HG02571 (cell line): ENCODE results near the gene CDK1.
"Not testable (repeated sequence)": the region's sequence is repeated elsewhere in the genome, so short reads cannot be mapped to it uniquely, and the experiment has no call there.

Experiments
- ATAC-seq: cut with Tn5 transposase; IDR thresholded peaks from one replicate; pipeline ENCODE4 v1.9.1; 2021; ENCODE audit warnings: mild to moderate bottlenecking, moderate library complexity; ENCODE audit not compliant: unreplicated experiment

CDK1 gene

GRCh38 chr10:60810437-60811182 lies 32.3 kb downstream of the CDK1 start:
- ATAC-seq = no peak

GRCh38 chr10:60816628-60817397 lies 38.5 kb downstream of the CDK1 start:
- ATAC-seq = peak; percentile 76

- ATAC-seq = no peak
Observed at GRCh38 chr10:60817398-60817805, 39.1 kb downstream of the CDK1 start.

DNA sequence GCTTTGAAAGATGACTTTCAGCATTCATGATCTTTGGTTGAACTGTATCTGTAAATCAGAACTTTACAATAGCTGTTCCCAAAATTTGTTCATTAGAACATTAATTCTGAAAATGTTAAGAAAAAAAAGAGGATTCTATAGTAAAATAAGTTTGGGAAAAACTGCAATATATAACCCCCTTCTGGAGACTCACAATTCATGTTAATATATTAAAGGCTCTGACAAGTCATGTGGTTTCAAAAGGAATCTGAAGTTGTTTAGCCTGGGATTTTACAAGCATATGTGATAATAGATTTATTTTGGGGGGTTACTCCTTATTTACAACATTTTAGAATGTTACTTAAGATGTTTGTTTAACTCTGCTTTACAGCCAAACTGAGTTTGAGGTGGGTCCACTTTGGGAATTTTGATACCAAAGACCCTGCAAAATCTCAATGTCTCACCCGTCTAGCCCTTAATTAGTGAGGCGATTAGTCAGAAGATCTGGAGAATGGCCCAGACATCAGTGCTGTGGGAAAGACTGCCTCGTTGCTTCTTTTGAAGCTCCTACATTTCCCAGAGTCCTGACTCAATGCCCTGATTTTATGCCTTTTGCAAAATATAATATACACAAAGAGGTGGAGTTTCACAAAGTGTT lies 40.0 kb downstream of the CDK1 start:
- ATAC-seq = no peak

- ATAC-seq = no peak
Observed at GRCh38 chr10:60819271-60819670, 41.0 kb downstream of the CDK1 start.

DNA sequence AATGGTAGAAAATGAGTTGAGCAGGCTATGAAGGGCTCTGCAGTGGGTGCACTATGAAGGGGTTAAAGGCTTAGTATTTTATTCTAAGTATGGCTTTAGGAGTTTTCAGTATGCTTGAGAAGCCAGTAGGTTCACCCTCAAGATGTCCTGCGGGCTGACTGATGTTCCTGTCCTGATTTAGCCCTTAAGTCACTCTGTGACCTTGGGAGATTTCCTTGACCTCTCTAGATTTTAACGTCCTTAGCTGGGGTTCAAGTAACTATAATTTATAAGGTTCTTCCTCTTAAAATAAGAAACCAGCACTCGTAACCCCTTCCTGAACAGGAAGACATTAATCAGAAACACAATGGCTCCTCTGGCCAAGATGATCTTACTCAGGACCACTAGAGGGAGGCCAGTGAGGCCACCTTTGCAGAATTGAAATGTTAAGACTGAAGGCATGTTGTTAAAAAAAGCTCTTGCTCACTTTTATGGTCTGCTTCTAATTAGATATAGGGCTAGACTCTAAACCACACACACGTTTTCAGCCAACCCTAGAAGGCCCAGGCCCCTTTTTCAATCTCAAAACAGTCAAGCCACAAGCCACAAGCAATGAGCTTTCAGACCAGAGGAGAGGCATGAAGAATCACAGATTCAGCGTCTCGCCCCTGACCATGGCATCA lies 41.9 kb downstream of the CDK1 start:
- peak; percentile 47 for ATAC-seq

DNA sequence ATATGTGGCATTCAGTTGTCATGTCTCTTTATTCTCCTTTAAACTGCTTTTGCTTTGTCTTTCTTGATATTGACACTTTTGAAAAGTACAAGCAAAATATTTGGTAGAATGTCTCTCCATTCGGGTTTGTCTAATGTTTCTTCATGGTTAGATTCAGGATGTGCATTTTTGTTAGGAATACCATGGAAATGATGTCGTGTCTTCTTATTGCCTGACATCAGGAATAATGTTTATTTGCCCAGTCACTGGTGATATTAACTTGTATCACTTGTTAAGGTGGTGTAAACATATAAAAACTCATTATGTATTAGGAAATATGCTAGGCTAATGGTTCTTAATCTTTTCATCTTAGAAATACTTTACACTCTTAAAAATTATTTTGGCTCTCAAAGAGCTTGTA lies 43.4 kb downstream of the CDK1 start:
- ATAC-seq = no peak

- no peak for ATAC-seq
Observed at GRCh38 chr10:60822809-60823208, 44.5 kb downstream of the CDK1 start.

DNA sequence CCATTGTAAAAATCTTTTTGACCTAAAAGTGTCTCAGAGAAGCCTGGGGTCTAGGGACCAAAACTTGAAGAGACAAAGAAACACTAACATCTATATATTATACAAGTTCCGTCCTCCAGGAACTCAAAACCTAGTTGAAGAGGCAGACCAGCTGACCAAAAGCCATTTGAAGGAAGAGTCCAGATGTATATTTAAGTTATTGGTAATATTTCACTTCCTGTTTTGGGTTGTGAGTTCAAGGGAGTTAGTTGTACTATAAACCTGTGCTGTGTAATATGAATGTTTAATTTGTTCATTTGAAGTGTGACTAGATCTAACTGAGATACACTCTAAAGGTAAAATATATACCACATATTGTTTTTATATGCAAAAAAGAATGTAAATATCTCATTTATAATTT lies 45.0 kb downstream of the CDK1 start:
- ATAC-seq = no peak

- no peak for ATAC-seq
Observed at GRCh38 chr10:60825520-60825919, 47.2 kb downstream of the CDK1 start.

DNA sequence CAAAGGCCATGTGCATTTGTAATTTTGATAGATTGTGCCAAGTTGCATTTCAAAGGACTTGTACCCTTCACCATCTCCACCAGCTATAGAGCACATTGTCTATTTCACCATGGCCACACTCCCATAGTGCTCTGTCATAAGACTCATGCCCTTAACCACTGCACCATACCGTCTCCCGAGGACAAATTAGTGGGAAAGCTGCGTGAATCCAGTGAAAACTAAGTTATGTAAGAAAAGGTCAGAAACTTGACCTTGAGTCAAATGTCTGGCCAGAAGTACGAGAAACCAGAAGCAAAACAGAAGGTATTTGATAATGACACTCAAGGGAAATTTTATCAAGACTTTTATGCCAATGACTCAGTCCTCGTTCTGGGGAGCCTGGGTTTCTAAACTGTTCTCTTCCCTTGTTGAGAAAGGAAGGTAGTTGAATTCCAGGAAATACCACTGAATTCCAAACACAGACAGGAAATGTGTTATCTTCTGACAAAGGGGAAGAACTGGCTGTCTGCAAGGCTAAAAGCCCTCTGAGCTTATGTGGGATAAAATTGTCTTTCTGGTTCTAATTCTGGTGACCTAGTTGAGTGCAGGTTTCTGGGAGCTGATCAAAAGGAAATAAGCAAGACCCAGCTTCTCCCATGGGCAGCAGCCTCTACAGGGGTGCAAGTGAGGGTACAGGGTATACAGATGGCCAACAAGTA lies 49.7 kb downstream of the CDK1 start:
- ATAC-seq = no peak

DNA sequence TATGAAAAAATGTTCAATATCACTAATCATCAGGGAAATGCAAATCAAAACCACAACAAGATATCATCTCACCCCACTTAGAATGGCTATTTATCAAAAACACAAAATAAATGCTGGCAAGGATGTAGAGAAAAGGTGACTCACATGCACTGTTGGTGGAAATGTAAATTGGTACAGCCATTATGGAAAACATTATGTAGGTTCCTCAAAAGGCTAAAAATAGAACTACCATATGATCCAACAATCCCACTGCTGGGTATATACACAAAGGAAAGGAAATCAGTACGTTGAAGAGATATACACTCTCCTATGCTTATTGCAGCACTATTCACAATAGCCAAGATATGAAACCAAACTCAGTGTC lies 50.2 kb downstream of the CDK1 start:
- no peak for ATAC-seq

DNA sequence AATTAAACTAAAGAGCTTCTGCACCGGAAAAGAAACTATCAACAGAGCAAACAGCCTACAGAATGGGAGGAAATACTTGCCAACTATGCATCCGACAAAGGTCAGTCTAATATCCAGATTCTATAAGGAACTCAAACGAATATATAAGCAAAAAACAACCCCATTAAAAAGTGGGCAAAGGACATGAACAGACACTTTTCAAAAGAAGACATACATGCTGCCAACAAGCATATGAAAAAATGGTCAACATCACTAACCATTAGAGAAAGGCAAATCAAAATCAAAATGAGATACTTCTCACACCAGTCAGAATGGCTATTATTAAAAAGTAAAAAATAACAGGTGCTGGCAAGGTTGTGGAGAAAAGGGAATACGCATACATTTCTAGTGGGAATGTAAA lies 53.9 kb downstream of the CDK1 start:
- not testable (repeated sequence) for ATAC-seq

DNA sequence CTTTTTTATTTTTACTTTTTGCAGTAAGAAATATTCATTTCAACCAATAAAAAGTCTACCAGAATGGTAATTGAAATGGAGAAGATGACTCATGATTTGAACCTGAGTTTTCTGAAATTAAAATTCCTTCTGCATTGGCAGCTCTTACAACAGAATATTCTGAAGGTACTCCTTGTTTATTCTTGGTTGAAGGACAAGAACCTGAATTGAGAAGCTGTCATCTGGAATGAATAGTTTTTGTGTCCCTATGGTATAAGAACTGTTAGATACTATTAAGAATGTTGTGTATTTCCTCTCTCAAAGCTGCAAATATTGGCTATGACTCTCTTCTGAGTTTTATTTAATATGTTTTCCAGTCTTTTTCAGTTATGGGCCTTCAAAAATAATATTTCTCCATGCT lies 56.1 kb downstream of the CDK1 start:
- no peak for ATAC-seq

- ATAC-seq = no peak
Observed at GRCh38 chr10:60835049-60835448, 56.8 kb downstream of the CDK1 start.

- ATAC-seq = not testable (repeated sequence)
Observed at GRCh38 chr10:60841227-60841626, 62.9 kb downstream of the CDK1 start.

GRCh38 chr10:60842694-60843093 lies 64.4 kb downstream of the CDK1 start:
- ATAC-seq = no peak
